ENCODE data around the gene PARD3B. TPM values are rescaled to one million over a fixed set of nuclear protein-coding genes. Genes with fewer than 3 reads are reported as not detected.

The PARD3B gene
- total and polyA plus RNA-seq, 2 experiments from 2014 or later = 3.5 to 4.4 TPM

DNA sequence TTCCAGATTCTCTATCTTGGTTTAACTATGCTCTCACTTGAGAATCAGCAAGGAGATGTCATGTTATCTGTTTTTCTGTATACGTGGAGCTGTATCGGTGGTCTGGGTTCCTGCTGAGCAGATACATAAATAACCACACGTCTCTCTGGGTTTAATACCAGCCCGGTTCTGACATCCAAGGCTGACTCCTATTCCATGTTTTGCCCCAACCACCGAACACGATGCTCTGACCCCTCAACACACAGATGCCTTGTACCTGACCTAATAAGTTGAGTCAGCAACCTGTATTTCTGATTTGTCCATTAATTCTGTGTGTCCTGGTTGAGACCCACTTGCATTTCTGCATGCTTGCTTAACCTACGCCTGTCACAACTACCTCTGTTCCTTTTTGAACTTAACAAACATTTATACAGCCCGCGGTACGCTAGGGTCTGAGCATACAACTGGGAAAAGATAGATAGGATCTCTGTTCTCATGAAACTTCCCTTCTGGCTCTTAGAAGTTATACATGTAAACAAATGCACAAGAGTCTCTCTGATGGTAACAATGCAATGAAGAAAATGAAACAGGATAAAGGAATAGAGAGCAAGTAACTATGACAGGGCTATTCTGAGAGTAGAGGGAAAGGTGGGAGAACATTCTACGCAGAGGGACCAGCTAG, 480.4 kb downstream of the PARD3B start:
- H3K9me2 ChIP-seq (ENCODE audit: insufficient read depth) = 0 out of 2 replicates have a peak, but pooled peaks cover 2% of the 10 kb centered on the region
- no peak overlapping the region for H3K27ac ChIP-seq (ENCODE audit: low read depth)
- Mint-ChIP-seq H3K9me3 (no peaks in the 10 kb centered on the region), H3K4me3 (no peak overlapping the region), H3K36me3 (ENCODE audit: low read depth) (no peaks in the 10 kb centered on the region), H3K27me3 (ENCODE audit: insufficient read depth, low read depth, poor library complexity) (no peaks in the 10 kb centered on the region), H3K4me1 (peaks cover 1% of the 10 kb centered on the region; the same call in 2 of the 3 replicates), H3K27ac (no peak overlapping the region)
- H4K20me1 ChIP-seq (replicated peaks; ENCODE audit: insufficient read depth) = no peaks in the 10 kb centered on the region
- DNase-seq (ENCODE audit: low spot score) (no peak), ATAC-seq (no peak)
- no peaks in the 10 kb centered on the region for H3K27me3 ChIP-seq (ENCODE audit: insufficient read depth)
- H2AFZ ChIP-seq = no peak overlapping the region
- no peak overlapping the region for H3K4me2 ChIP-seq
- no peaks in the 10 kb centered on the region for H3K36me3 ChIP-seq (ENCODE audit: insufficient read depth)
- H3K79me2 ChIP-seq (replicated peaks; ENCODE audit: insufficient read depth) = no peaks in the 10 kb centered on the region
- H3F3A ChIP-seq (replicated peaks; ENCODE audit: low read depth) = no peaks in the 10 kb centered on the region
- H3K4me1 ChIP-seq (ENCODE audit: insufficient read depth) = no peaks in the 10 kb centered on the region
- TF ChIP-seq, protein P1, sequence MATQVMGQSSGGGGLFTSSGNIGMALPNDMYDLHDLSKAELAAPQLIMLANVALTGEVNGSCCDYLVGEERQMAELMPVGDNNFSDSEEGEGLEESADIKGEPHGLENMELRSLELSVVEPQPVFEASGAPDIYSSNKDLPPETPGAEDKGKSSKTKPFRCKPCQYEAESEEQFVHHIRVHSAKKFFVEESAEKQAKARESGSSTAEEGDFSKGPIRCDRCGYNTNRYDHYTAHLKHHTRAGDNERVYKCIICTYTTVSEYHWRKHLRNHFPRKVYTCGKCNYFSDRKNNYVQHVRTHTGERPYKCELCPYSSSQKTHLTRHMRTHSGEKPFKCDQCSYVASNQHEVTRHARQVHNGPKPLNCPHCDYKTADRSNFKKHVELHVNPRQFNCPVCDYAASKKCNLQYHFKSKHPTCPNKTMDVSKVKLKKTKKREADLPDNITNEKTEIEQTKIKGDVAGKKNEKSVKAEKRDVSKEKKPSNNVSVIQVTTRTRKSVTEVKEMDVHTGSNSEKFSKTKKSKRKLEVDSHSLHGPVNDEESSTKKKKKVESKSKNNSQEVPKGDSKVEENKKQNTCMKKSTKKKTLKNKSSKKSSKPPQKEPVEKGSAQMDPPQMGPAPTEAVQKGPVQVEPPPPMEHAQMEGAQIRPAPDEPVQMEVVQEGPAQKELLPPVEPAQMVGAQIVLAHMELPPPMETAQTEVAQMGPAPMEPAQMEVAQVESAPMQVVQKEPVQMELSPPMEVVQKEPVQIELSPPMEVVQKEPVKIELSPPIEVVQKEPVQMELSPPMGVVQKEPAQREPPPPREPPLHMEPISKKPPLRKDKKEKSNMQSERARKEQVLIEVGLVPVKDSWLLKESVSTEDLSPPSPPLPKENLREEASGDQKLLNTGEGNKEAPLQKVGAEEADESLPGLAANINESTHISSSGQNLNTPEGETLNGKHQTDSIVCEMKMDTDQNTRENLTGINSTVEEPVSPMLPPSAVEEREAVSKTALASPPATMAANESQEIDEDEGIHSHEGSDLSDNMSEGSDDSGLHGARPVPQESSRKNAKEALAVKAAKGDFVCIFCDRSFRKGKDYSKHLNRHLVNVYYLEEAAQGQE (IDR thresholded peaks at IDR 0.05; ENCODE audit: unreplicated experiment) = no peak
- TF ChIP-seq EZH2 (IDR thresholded peaks at IDR 0.05; ENCODE audit: low read depth, unreplicated experiment) (no peak), CREB1 (CRISPR knock-in tag; IDR thresholded peaks at IDR 0.05; ENCODE audit: low read depth) (no peak), POLR2AphosphoS5 (IDR thresholded peaks at IDR 0.05; ENCODE audit: low read depth) (no peak), STAT1 (IDR thresholded peaks at IDR 0.05; ENCODE audit: unreplicated experiment) (no peak), JUNB (IDR thresholded peaks at IDR 0.05; ENCODE audit: unreplicated experiment) (no peak), EZH2phosphoT487 (IDR thresholded peaks at IDR 0.05; ENCODE audit: unreplicated experiment) (no peak), NANOG (IDR thresholded peaks at IDR 0.05; ENCODE audit: borderline replicate concordance) (no peak), ZNF114 (CRISPR knock-in tag; IDR thresholded peaks at IDR 0.05) (no peak), ZNF331 (CRISPR knock-in tag; IDR thresholded peaks at IDR 0.05; ENCODE audit: low read depth) (no peak)
- TF ChIP-seq, protein P2, sequence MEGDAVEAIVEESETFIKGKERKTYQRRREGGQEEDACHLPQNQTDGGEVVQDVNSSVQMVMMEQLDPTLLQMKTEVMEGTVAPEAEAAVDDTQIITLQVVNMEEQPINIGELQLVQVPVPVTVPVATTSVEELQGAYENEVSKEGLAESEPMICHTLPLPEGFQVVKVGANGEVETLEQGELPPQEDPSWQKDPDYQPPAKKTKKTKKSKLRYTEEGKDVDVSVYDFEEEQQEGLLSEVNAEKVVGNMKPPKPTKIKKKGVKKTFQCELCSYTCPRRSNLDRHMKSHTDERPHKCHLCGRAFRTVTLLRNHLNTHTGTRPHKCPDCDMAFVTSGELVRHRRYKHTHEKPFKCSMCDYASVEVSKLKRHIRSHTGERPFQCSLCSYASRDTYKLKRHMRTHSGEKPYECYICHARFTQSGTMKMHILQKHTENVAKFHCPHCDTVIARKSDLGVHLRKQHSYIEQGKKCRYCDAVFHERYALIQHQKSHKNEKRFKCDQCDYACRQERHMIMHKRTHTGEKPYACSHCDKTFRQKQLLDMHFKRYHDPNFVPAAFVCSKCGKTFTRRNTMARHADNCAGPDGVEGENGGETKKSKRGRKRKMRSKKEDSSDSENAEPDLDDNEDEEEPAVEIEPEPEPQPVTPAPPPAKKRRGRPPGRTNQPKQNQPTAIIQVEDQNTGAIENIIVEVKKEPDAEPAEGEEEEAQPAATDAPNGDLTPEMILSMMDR (conservative IDR thresholded peaks at IDR 0.05; ENCODE audit: low read depth in 2 of 2) = no peak
- TF ChIP-seq, protein P3, sequence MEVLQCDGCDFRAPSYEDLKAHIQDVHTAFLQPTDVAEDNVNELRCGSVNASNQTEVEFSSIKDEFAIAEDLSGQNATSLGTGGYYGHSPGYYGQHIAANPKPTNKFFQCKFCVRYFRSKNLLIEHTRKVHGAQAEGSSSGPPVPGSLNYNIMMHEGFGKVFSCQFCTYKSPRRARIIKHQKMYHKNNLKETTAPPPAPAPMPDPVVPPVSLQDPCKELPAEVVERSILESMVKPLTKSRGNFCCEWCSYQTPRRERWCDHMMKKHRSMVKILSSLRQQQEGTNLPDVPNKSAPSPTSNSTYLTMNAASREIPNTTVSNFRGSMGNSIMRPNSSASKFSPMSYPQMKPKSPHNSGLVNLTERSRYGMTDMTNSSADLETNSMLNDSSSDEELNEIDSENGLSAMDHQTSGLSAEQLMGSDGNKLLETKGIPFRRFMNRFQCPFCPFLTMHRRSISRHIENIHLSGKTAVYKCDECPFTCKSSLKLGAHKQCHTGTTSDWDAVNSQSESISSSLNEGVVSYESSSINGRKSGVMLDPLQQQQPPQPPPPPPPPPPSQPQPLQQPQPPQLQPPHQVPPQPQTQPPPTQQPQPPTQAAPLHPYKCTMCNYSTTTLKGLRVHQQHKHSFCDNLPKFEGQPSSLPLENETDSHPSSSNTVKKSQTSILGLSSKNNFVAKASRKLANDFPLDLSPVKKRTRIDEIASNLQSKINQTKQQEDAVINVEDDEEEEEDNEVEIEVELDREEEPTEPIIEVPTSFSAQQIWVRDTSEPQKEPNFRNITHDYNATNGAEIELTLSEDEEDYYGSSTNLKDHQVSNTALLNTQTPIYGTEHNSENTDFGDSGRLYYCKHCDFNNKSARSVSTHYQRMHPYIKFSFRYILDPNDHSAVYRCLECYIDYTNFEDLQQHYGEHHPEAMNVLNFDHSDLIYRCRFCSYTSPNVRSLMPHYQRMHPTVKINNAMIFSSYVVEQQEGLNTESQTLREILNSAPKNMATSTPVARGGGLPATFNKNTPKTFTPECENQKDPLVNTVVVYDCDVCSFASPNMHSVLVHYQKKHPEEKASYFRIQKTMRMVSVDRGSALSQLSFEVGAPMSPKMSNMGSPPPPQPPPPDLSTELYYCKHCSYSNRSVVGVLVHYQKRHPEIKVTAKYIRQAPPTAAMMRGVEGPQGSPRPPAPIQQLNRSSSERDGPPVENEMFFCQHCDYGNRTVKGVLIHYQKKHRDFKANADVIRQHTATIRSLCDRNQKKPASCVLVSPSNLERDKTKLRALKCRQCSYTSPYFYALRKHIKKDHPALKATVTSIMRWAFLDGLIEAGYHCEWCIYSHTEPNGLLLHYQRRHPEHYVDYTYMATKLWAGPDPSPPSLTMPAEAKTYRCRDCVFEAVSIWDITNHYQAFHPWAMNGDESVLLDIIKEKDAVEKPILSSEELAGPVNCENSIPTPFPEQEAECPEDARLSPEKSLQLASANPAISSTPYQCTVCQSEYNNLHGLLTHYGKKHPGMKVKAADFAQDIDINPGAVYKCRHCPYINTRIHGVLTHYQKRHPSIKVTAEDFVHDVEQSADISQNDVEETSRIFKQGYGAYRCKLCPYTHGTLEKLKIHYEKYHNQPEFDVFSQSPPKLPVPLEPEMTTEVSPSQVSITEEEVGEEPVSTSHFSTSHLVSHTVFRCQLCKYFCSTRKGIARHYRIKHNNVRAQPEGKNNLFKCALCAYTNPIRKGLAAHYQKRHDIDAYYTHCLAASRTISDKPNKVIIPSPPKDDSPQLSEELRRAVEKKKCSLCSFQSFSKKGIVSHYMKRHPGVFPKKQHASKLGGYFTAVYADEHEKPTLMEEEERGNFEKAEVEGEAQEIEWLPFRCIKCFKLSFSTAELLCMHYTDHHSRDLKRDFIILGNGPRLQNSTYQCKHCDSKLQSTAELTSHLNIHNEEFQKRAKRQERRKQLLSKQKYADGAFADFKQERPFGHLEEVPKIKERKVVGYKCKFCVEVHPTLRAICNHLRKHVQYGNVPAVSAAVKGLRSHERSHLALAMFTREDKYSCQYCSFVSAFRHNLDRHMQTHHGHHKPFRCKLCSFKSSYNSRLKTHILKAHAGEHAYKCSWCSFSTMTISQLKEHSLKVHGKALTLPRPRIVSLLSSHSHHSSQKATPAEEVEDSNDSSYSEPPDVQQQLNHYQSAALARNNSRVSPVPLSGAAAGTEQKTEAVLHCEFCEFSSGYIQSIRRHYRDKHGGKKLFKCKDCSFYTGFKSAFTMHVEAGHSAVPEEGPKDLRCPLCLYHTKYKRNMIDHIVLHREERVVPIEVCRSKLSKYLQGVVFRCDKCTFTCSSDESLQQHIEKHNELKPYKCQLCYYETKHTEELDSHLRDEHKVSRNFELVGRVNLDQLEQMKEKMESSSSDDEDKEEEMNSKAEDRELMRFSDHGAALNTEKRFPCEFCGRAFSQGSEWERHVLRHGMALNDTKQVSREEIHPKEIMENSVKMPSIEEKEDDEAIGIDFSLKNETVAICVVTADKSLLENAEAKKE (CRISPR knock-in tag; IDR thresholded peaks at IDR 0.05) = no peak
- TF ChIP-seq, protein P4, sequence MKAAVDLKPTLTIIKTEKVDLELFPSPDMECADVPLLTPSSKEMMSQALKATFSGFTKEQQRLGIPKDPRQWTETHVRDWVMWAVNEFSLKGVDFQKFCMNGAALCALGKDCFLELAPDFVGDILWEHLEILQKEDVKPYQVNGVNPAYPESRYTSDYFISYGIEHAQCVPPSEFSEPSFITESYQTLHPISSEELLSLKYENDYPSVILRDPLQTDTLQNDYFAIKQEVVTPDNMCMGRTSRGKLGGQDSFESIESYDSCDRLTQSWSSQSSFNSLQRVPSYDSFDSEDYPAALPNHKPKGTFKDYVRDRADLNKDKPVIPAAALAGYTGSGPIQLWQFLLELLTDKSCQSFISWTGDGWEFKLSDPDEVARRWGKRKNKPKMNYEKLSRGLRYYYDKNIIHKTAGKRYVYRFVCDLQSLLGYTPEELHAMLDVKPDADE (IDR thresholded peaks at IDR 0.05) = no peak
- no peak overlapping the region for H3K4me3 ChIP-seq
